ENCODE data around the gene TBC1D22B.

Gene TBC1D22B

DNA sequence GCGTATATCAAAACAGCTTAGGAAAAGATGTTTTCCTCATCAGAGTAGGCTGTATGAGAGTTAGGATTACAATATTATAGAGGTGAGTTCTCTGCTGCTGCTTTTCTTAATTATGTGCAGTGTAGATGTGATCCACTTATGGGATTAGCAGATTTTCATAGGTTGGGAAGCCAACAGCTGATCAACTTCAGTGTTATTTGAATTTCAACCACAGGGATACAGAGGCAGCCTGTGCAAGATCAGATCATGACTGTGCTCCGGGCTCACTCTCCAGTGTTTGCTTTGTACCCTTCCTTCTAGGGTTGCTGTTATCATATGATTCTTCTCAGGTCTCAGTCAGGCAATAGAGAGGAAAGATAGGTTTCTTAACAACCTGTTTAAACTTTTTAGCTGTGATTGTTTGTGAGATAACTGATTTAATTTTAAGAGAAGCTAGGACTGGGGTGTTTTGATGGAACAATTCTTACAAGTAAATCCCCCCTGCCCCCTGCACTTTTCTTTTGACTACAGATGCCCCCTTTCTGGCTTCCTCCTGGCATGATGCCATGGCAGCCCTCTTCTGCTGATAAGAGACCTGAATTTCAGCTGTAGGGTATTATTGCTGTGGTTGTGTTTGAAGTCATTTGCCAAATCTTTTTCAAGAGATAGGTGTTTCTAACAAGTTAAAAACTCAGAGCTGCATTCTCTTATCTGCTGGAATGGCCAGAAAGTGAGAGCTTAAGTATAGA is 104.7 kb downstream of the TBC1D22B start:
- no peak for DNase-seq

DNA sequence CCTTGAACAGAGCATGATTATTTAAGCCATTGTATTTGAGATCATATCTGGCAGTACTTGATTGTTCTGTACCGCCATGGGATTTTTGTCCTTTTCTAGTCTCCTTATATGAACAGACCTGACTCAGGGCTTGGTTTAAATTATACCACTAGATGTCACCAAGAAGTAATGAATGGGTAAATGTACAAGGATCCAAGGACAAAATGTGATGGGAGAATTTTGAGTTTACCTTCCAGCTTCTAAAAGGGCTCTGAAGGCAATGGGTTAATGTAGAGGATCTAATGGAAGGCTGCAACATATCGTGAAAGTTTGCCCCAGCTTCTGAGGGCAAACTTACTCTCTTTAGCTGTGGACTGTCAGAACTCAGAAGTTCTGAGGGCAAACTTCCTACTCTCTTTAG is 108.2 kb downstream of the TBC1D22B start:
- DNase-seq: peak; percentile 6

DNA sequence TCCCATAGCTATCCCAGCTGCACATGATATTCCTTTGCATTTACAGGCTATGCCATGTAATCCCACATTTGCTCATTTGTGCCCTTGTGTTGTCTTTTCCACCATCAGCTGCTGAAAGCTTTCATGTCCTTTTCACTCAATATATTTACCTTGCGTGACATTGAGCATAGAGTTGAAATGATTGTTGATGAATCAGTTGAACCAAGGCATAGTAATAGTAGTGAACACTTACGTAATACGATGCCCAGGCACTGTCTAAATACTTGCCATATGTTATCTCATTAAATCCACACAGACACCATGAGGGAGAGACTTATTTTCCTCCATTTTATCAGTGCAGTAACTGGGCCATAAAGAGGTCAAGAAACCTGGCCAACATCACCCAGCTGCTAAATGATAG is 109.3 kb downstream of the TBC1D22B start:
- no peak for DNase-seq

DNA sequence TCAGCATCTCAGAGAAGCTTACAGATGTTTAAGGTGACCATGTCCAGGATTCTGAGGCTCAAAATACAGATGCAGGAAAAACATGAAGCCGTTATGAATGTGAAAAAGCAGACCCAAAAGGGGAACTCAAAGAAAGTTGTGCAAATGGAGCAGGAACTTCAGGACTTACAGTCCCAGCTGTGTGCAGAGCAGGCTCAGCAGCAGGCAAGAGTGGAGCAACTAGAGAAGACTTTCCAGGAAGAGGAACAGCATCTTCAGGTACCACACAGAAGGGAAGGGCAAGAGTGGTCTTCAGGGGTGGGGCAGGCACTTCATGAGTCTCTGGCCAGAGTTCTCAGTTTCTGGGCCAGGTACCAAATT is 111.4 kb downstream of the TBC1D22B start:
- no peak for DNase-seq

DNA sequence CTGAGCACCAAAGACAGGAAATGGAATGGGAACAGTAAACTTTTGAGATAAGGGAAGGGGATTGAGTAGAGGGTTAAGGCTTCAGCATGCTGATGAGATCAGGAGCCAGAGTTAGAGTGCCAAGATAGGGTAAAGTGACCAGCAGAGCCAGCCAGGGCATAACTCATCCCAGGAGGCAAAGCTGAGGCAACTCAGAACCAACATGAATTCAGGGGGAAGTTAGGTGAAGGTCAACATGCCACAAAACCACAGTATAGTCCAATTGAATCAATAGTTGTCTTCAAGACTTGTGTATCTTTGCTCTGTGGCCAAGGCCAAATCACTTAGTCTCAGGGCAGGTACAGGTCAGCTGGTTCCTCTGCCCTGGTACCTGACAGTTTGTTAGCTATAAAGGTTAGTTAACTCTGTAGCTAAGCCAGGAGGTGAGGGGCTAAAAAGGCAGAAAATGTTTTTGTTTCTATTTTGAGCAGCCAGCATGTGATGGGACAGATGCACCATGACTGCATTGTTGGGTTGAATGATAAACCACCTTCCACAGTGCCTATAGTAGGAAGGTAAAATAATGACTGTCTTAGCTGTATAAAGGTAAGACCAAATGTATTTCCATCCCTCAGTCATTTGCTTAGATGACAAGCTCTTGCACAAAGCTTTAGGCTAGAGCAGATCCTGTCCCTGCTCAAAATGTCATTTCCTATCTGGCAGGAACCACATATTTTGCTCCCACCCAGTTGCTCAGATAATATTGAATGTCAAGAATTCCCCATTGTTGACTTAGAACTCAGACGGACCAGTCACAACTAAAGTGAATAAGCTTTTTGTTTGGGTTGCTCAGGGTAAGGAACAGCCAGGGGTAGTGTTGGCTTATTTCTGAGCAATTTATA is 112.0 kb downstream of the TBC1D22B start:
- no peak for DNase-seq

DNA sequence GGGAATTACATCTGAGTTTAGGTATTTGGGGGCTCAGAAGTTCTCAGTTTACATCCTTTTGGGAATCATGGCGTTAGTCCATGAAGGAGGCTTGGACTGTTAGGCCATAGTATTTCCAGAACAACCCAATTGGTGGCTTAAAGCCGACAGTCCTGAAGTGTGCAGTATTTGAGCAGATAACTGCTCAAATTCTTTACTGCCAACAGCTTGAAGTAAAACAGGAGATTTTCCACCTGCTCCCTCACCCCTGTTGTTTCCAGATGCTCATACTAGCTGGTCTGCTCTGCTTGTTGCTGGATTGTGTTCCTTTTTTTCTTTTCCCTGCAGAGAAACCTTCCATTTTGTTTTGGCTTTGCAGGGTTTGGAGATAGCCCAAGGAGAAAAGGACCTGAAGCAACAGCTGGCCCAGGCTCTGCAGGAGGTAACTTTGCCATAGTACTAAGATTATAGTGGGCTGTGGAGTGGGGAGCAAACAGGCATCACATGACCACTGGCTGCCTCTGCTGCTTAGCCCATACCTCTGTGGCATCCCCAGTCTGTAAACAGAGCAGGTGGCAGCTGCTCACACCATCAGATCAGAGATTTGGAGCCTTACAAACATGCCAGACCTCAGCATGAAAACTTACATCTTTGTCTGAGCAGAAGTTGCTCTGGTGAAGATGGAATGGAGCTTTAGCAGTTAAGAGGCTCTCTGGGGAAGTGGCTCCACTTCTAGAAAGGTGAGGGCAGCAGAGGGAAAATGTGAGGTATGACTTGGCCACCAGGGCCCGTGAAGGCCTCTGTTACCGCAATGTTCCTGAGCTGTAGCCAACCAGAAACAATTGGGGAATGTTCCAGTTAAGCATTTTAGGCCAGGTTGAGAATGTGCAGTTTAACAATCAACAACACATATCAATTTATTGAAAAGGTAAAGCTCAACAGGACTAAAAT is 113.8 kb downstream of the TBC1D22B start:
- no peak for DNase-seq

DNA sequence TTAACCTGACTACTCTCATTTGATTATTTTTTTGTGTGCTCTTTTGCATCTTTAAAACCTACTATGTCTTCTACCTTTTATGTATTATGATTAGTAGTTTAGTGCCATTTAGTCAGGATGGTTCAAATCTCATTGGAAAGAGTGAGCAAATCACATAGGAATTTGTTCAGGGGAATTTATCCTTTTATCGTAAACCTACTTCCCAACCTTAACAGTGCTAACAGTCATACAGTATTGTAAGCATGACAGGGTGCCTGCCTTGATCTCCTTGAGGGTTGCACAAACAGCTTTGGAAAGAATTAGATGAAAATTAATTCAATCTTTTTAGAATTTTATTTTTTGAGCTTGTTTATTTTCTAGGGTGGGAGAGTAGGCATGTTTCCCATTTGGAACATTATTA is 114.5 kb downstream of the TBC1D22B start:
- DNase-seq: peak; percentile 4

DNA sequence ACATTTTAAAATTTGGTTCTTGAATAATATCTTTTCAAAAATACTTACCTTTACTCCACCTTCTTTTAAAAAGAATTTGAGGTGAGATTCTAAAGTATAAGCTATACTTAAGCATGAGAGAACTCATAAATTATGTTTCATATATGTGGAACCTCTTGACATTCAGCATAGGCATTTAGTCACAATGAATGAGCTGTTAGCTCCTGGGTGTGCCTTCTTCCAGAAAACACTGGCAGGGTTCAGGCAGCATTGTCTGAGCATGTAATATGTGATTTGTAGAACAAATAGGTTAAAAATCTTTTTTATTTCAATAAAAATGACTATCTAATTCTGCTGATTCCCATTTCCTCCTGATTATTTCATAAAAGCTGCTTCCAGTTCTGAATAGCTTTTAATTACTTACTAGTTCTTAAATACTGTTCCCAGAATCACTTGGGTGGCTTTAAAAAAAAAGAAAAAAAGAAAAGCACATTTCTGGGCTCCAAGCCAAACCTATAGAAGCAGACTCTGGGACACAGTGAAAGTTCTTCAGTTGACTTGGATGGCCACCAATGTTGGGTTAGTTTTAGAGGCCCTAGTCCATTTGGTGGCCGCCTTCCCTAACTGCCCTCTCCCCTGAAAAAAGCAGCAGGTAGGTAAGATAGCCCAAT is 116.4 kb downstream of the TBC1D22B start:
- peak; percentile 18 for DNase-seq

DNA sequence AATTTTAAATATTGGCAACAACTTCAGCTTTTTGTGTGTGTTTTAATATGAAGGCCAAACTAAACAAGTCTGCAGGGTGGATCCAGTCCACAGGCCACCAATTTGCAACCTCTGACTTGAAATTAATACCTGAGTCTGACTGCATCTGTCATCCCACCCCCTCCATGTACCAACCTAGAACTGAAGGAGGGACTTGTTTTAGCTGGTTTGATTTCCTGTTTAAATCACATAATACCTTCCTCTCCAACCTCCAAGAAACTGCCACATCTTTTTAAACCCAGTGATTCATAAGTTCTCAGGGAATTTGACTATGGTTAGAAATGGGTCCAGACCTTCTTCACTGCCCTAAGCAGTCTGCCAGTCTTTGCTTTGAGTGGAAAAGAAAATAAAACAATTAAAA is 117.8 kb downstream of the TBC1D22B start:
- no peak for DNase-seq

DNA sequence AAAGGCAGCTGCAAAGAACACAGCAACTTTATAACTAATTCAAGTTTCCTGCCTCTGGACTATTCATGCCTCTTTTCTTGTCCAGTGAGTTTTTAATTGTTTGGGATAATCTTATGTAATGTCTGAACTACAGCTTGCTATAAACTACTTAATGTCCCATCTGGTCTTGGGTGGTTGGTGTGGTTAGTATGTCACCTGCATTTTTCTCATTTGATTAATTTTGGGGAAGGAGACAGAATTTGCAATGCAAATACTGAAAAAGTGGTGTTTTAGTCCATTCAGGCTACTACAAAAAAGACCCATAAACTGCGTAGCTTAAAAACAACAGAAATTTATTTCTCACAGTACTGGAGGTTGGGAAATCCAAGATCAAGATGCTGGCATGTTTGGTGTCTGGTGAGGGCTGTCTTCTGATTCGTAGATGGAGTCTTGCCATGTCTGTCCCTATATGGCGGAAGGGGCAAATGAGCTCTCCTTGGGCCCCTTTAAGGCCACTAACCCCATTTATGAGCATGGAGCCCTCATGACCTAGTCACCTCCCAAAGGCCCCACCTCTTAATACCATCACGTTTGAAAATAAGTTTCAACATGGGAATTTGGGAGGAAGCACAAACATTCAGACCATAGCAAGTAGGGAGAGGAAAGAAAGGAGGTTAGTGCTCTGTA is 118.6 kb downstream of the TBC1D22B start:
- DNase-seq: no peak

DNA sequence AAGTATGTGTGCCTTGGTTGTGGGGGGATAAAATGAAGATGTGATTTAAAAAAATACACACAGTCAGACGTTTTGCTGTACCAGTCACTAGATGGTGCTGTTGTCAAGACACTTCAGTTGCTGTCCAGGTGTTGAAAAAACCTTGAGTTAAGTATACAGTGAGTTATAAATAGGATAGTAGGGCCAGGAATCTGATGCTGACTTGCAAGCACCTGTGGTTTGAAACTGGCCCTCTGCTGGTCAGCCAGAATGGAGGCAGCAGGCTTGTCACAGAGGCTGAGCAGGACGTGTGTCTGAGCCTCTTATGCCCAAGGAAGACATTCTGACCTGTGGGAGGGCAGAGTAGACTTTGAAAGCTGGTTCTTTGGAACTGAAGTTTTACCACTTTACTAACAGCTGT is 124.0 kb downstream of the TBC1D22B start:
- peak; percentile 41 for DNase-seq

Measured in fibroblast of skin of right quadriceps (primary cell).